ENCODE measurements around the gene KRT9. TPM values are rescaled to one million over a fixed set of nuclear protein-coding genes. Genes with fewer than 3 reads are reported as not detected.
"Not testable (repeated sequence)": the region's sequence is repeated elsewhere in the genome, so short reads cannot be mapped to it uniquely, and the experiment has no call there.

KRT9 gene
- total RNA-seq, 2 experiments from 2014 or later: not detected

DNA sequence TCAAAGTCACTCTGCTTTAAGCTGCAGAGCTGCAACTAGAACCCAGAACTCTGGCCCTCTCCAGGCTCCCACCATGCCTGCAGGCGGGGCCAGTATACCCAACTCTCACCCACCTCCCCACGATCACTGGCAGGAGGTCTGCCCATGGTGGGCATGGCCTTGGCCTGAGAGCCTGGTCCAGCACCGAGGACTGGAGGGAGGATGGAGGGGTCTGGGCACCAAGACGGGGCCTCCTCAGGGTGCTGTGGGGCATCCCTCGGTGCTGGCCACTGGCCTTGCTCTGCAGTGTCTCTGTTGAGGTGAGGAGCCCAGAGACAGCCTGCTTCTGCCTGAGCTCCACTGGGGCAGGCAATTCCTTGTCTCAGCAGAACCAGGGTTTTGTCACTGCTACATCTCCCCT is 42.2 kb upstream of the KRT9 start:
- H3K36me3 Mint-ChIP-seq (ENCODE audit: low read depth): no peaks in the 10 kb centered on the region
- H3K27ac Mint-ChIP-seq: no peak overlapping the region
- no peaks in the 10 kb centered on the region for H3K4me1 Mint-ChIP-seq (ENCODE audit: low read depth)
- DNase-seq: no peak
- CTCF ChIA-PET: no interaction called here
- no peak for ATAC-seq
- H3K9me3 Mint-ChIP-seq: no peaks in the 10 kb centered on the region
- H3K27me3 Mint-ChIP-seq: peaks cover 13% of the 10 kb centered on the region
- no peak for TF ChIP-seq CTCF (IDR thresholded peaks at IDR 0.05)
- H3K4me3 Mint-ChIP-seq: no peak overlapping the region
- intact Hi-C loops (cut with micrococcal nuclease): no loop called here
- POLR2A ChIA-PET: interaction anchor here (0.6 kb wide), 1 partner anchor 65 kb away, joined by 3 read pairs; no protein-coding TSS in a partner anchor

DNA sequence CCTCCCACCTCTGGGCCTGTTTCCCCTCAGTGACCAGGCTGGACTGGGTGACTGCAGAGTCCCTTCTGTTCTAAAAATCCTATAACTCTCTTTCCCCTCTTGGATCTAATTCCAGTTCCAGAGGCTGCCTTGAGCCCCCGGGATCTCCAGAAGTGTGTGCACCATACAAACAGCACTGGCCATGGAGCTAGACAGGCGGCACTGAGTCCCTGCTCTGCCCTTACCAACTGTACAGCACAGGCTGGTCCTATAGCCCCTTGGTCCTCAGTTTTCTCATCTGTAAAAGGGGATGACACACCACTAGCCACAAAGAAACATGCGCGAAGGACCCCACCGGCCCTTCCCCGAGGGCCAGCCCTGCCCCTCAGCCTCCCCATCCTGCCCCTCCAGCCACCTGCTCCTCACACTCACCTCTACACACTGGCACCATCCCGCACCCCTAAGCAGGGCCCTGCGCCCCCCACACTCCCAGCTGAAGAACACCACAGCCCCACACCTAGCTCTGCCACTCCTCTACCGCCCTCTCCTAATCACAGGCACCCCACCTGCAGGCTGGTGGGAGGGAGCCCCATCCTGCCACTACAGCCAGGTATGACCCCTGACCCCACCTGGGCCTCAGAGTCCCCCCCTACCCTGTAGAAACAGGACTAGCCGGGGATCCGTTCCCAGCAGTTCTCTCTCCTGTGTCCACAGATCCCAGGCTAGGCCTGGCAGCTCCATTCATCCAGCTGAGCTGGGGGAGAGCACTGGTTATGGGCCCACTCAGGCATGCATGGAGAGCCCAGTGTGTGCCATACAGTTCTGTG is 41.6 kb upstream of the KRT9 start:
- ATAC-seq (no peak), DNase-seq (no peak)
- POLR2A ChIA-PET: no interaction called here
- peaks cover 17% of the 10 kb centered on the region for H3K27me3 Mint-ChIP-seq
- no peak overlapping the region for H3K27ac Mint-ChIP-seq
- H3K36me3 Mint-ChIP-seq (ENCODE audit: low read depth): no peaks in the 10 kb centered on the region
- CTCF ChIA-PET: no interaction called here
- H3K4me1 Mint-ChIP-seq (ENCODE audit: low read depth): no peaks in the 10 kb centered on the region
- no peak overlapping the region for H3K4me3 Mint-ChIP-seq
- no peaks in the 10 kb centered on the region for H3K9me3 Mint-ChIP-seq
- intact Hi-C loops (cut with micrococcal nuclease): no loop called here
- no peak for TF ChIP-seq CTCF (IDR thresholded peaks at IDR 0.05)

GRCh38 chr17:41612376-41613160 is 40.7 kb upstream of the KRT9 start, which contains the start of gene KRT16:
TSS of gene KRT16 (minus strand) at chr17:41612767. CDS start at chr17:41612688, 79 bp downstream.
- POLR2A ChIA-PET; intact Hi-C loops (cut with micrococcal nuclease); H3K27ac Mint-ChIP-seq; H3K4me1 Mint-ChIP-seq (ENCODE audit: low read depth); H3K9me3 Mint-ChIP-seq; H3K36me3 Mint-ChIP-seq (ENCODE audit: low read depth); H3K4me3 Mint-ChIP-seq; ATAC-seq; DNase-seq; CTCF ChIA-PET: not testable (repeated sequence)
- peaks cover 18% of the 10 kb centered on the region for H3K27me3 Mint-ChIP-seq

DNA sequence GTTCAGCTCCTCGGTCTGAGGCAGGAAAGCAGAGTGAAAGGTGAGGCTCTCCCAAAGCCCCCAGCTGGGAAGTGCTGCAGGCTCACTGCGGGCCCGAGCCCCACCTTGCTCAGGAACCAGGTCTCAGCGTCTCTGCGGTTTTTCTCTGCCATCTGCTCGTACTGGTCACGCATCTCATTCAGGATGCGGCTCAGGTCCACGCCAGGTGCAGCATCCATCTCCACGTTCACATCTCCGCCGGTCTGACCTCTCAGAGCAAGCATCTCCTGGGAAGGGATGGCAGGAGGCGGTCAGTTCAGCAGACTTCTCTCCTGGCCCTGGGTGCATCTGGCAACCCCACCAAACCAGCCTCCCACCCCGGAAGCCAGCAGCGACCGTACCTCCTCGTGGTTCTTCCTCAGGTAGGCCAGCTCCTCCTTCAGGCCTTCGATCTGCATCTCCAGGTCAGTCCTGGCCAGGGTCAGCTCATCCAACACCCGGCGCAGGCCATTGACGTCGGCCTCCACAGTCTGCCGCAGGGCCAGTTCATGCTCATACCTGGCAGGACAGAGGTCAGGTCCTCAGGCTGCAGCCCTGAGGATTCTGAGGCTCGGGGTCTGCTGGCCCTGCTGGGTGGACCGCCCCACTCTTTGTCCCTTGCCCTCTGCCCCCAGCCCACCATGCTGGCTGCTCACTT is 39.2 kb upstream of the KRT9 start:
- no peak for TF ChIP-seq CTCF (IDR thresholded peaks at IDR 0.05)
- intact Hi-C loops (cut with micrococcal nuclease): no loop called here
- peaks cover 11% of the 10 kb centered on the region for H3K9me3 Mint-ChIP-seq
- POLR2A ChIA-PET: no interaction called here
- no peak overlapping the region for H3K4me3 Mint-ChIP-seq
- H3K4me1 Mint-ChIP-seq (ENCODE audit: low read depth): no peaks in the 10 kb centered on the region
- CTCF ChIA-PET: interaction anchor here (1.0 to 1.5 kb wide), 2 partner anchors 34 to 55 kb away, joined by 3 read pairs; no protein-coding TSS in a partner anchor
- DNase-seq (no peak), ATAC-seq (no peak)
- peaks cover 8% of the 10 kb centered on the region for H3K36me3 Mint-ChIP-seq (ENCODE audit: low read depth)
- H3K27me3 Mint-ChIP-seq: peaks cover 24% of the 10 kb centered on the region
- H3K27ac Mint-ChIP-seq: no peak overlapping the region

GRCh38 chr17:41610061-41610517 is 38.2 kb upstream of the KRT9 start:
- H3K4me1 Mint-ChIP-seq (ENCODE audit: low read depth); H3K4me3 Mint-ChIP-seq; H3K27ac Mint-ChIP-seq; ATAC-seq; POLR2A ChIA-PET; H3K36me3 Mint-ChIP-seq (ENCODE audit: low read depth); intact Hi-C loops (cut with micrococcal nuclease): not testable (repeated sequence)
- peaks cover 16% of the 10 kb centered on the region for H3K9me3 Mint-ChIP-seq
- CTCF ChIA-PET: interaction anchor here (1.0 to 1.5 kb wide), 4 partner anchors 35 to 60 kb away, joined by 3 read pairs; no protein-coding TSS in a partner anchor
- peaks cover 28% of the 10 kb centered on the region for H3K27me3 Mint-ChIP-seq
- peak; percentile 11 for DNase-seq
- TF ChIP-seq CTCF (IDR thresholded peaks at IDR 0.05): peak; percentile 15

GRCh38 chr17:41606930-41607329 is 35.1 kb upstream of the KRT9 start:
- H3K36me3 Mint-ChIP-seq (ENCODE audit: low read depth); H3K4me1 Mint-ChIP-seq (ENCODE audit: low read depth); intact Hi-C loops (cut with micrococcal nuclease); DNase-seq; H3K27ac Mint-ChIP-seq; POLR2A ChIA-PET; ATAC-seq; H3K4me3 Mint-ChIP-seq: not testable (repeated sequence)
- CTCF ChIA-PET: interaction anchor here (1.0 kb wide), 1 partner anchor 60 kb away, joined by 3 read pairs; no protein-coding TSS in a partner anchor
- peaks cover 26% of the 10 kb centered on the region for H3K27me3 Mint-ChIP-seq
- peaks cover 16% of the 10 kb centered on the region for H3K9me3 Mint-ChIP-seq
